Suprapubic skin (tissue), 4 donors: ENCODE measurements around the gene TBC1D4.

Source experiments
- CTCF ChIP-seq, 2 donors: fragments of 200-600 bp in 1 of 2; fragments of 450-650 bp in 1 of 2; sonication (generic) in 1 of 2; IDR thresholded peaks; one replicate each; pipeline ENCODE4 v1.5.1; 2016 to 2019; ENCODE audit warnings: antibody characterized with exemption in 2 of 2, mild to moderate bottlenecking in 1 of 2, moderate library complexity in 1 of 2
- EP300 ChIP-seq: sonication (generic); formaldehyde crosslinking; IDR thresholded peaks from one replicate; pipeline ENCODE4 v1.6.1; 2017; ENCODE audit warnings: antibody characterized with exemption
- POLR2A ChIP-seq, 2 donors: fragments of 450-650 bp; IDR thresholded peaks; one replicate each; pipeline ENCODE4 v1.6.1; 2017; ENCODE audit warnings: antibody characterized with exemption in 2 of 2, mild to moderate bottlenecking in 2 of 2, moderate library complexity in 2 of 2
- POLR2AphosphoS5 ChIP-seq, 3 donors: sonication (generic); formaldehyde crosslinking; IDR thresholded peaks; one replicate each; pipeline ENCODE4 v1.6.1; 2017; ENCODE audit warnings: antibody characterized with exemption in 3 of 3

DNA sequence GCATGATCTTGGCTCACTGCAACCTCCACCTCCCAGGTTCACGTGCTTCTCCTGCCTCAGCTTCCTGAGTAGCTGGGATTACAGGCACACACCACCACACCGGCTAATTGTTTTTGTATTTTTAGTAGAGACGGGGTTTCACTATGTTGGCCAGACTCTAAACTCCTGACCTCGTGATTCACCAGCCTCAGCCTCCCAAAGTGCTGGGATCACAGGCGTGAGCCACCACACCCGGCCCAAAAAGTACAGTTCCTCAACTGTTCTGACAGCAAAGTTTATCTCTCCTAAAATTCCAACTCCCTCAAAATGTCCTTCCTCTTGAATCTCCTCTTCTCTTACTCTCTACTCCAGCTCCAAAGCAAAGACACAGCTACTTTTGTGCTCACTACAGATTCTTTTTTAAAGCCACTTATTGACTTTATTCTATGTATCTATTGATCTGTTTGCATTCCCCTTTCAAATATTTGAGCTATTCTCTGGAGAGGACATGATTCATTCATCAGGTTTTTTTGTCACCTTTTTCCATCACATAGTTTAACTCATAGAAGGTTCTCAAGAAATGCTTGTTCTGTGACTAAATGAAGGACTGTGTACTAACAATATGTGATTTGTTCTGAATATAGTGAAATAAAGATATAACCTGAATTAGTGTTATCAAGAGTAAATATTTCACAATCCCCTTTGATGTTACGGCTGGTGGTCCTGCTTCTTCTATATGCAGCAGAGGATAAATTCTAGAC is 142.2 kb downstream of the TBC1D4 start:
- TF ChIP-seq POLR2A (IDR thresholded peaks at IDR 0.05) (no peak), CTCF (IDR thresholded peaks at IDR 0.05) (no peak), EP300 (no peak), POLR2AphosphoS5 (IDR thresholded peaks at IDR 0.05) (no peak)
